HG02970 (cell line): ENCODE measurements around the gene ADGRV1.
"Not testable (repeated sequence)": the region's sequence is repeated elsewhere in the genome, so short reads cannot be mapped to it uniquely, and the experiment has no call there.

Experiments used
- ATAC-seq: cut with Tn5 transposase; IDR thresholded peaks from one replicate; pipeline ENCODE4 v1.9.1; 2021; ENCODE audit warnings: mild to moderate bottlenecking, moderate library complexity, moderate number of reproducible peaks; ENCODE audit not compliant: unreplicated experiment, low FRiP score

ADGRV1 gene

DNA sequence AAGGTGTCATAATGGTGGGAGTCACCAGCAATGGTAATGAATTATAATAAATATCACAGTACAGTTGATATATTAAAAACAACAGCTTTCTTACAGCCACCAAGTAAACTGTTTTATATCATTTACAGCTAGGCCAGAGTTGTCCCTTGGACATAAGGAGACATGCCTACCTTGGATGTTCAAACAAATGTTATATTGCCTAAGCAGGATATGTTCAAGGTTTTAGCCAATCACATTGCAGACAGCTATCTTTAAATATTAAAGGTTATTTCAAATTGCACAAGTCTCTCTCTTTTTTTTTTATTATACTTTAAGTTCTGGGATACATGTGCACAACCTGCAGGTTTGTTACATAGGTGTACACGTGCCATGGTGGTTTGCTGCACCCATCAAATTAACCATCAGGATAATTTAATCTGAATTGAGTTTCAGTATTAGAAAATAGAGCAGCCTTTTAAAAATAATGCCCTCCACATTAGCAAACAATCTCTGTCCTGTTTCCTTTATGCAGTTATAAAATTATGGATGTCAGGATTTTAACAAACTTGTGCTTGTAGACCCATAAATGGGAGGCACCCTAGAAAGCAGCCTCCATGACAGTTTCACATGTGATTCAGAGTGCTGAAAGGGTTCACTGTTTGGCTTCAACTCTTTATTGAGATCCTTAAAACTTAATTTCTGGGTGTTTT is 483.8 kb downstream of the ADGRV1 start:
- ATAC-seq, result no peak

DNA sequence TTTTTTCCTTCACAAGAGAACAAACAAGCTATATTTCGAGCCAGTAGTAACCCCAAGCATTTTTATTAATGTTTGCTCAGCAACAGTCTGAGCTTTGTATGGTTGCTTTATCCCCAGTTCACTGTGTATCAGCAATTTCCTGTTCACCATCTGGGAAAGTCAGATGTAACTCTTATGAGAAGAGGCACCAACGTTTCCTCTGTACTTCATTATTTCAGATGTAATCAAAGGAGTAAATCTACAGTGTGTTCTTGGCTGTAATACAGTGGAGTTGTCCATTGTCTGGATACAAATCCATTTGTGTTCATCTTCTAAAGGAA is 484.3 kb downstream of the ADGRV1 start:
- no peak for ATAC-seq

DNA sequence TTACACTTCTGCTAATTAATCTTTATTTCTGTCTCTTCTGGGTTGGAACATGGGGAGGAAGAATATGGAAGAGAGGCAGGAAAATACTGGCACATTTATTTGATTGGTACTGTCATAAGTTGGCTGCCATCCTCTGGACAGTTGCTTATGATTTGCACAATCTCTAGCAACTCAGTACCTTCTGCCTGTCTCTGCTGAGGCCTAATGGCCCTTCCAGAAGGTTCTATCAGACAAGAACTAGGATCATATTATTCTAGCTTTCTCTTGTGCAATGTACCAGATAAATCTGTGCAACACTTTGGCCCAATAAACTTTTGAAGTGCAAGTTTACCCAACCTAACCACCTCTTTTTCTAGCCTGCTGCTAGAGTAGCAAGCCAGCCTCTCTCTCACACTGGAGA is 489.5 kb downstream of the ADGRV1 start:
- no peak for ATAC-seq

DNA sequence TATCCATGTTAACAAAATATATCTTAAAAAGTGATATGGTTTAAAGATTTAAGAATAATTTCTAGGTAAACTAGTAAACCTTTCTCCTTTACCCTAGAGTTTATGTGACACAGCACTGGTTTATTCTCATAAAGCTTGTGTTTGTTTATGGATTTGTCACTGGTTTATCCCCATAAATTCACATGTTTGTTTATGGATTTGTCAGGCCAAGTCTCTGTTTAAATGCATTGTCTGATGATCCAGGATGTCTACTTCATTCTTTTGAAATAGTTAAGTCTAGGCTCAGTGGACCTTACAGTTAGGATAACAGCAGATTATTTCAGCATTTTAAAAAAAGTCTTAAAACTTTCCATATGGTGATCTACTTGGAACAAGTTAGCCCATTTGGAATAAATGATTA is 490.5 kb downstream of the ADGRV1 start:
- ATAC-seq, result no peak

DNA sequence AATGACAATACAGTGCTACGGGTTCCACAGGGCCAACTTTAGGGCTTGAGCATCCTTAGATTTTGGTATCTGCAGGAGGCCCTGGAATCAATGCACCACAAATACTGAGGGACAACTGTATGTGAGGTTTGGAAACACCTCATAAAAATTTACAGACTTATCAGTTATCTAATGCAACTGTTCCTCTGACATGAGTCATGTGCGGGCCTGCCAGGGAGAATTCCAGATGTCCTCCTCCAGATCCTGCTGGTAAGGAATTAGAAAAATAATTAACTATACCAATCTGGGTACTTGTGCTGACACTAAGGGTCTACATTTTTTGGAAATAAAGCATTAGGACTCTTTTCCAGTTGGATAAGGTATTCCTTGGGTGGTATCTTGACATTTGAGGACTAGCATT is 491.2 kb downstream of the ADGRV1 start:
- no peak for ATAC-seq

DNA sequence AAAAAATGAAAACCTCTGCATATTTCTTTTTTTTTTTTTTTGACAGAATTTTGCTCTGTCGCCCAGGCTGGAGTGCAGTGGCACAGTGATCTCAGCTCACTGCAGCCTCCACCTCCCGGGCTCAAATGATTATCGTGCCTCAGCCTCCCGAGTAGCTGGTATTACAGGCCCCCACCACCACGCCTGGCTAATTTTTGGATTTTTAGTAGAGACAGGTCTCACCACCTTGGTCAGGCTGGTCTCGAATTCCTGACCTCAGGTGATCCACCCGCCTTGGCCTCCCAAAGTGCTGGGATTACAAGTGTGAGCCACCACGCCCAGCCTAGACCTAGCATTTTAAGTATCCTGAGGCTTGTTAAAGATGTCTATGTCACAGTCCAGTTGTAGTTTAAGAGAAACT is 493.8 kb downstream of the ADGRV1 start:
- not testable (repeated sequence) for ATAC-seq

DNA sequence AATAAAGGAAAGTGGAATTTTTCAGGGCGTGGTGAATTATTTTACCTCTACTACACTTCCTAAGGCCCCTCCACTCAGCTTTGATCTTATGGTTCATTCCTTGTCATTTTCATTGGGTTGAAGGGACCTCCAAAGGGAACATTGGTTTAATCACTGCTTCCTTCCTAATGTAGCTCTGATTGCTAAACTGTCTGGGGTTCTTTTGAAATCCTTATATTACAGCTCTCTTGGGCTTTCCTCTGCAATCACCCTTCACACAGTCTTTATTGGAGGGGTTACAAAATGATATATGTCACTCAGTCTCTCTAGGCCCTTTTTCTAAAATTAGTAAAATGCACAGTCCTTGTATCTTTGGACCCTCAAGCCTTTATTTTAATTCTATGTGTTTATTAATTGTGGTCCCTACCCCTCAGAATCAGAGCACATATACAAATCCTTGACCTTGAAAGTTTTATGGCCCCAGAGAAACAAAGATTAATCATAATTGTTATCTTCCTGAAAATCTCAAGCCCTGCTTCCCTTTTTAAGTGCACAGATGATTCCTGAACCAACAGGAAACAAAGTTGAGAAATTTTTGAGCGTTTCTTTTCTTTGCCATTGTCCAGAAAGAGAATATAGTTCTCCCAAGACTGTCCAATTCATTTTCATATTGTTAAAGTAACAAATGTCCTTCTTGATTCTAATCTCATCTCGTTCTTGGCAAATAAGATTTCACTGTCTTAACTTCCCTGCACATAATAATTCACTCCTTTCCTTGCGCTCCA is 494.6 kb downstream of the ADGRV1 start:
- no peak for ATAC-seq

DNA sequence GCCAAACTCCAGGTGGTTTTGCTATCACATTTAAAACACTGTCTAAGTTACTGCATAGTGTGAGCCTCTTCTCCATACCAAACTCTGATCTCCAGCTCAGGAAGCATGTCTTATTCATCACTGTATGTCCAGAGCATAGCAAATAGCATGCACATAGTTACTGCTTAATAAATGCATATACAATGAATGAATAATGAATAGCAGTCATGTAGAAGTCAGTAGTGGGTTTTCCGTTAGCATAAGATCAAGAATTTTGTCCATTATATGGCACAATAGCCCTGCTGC is 495.1 kb downstream of the ADGRV1 start:
- ATAC-seq, result no peak

DNA sequence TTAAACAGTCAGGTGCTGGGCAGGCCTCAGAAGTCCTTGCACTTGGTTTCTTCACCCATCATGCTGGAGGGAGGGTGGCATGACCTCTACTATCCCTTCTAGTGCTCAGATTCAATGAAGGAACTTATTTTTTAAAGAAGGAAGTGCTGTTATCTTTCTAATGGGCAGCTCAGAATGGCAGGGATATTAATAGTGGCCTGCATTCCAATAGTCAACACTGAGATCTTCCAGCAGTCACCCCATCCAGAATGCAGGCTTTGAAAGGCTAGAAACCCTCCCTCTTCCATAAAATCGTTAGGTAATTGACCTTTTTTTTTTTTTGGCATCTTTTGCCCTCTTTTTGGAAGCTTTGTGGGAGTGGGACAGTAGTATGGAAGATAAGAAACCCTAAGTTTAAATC is 499.6 kb downstream of the ADGRV1 start:
- no peak for ATAC-seq

DNA sequence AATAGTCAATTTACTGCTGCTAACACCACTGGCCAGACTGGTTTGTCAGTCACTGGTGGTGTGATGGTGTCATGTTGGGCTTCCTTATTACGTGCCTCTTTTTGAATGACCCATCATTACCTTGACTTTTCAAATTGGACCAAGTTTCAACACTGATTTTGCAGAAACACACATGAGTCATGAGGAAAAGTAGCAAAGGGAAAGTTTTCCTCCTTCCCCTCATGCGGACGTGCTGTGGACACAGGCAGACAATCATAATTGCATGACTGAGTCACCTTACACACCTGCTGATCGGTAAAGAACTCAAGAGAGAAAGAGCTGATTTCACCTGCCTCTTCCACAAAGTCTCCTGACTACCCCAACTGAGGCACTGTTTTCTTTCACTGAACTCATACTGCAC is 500.0 kb downstream of the ADGRV1 start:
- no peak for ATAC-seq

DNA sequence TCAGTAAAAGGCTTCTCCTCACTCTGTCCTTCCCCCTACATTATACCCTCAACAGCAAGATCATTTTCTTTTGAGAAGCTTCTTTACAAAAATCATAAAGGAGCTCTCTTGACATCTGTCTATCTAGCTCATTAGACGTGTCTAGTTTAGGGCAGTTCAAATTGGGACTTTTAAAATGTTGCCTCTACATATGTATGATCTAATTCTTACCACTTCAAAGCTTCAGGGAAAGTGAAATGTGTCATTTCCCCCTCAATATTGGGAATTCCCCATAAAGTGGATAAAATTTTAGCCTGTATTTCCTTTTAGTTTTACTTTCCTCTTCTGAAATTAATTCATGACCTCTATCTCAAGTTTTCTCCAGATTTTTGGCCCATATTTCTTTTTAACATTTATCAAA is 500.8 kb downstream of the ADGRV1 start:
- no peak for ATAC-seq

DNA sequence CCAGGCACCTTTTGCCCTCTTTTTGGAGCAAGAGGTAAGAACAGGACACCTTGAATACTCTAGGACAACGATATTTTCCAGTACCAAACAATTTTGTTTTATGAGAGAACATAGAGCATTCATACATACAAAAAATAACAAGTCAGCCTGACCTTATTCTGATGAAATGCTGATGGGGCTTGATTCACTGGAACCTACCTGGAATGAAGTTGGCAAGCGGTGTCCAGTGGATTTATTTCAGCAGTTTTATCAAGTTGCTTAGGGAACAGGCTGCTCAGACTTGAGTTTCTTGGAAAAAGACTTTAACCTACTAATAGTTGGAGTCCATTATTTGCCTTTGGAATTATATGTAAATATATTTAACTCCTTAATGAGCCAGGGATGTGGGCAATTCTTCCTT is 502.5 kb downstream of the ADGRV1 start:
- ATAC-seq, result no peak

DNA sequence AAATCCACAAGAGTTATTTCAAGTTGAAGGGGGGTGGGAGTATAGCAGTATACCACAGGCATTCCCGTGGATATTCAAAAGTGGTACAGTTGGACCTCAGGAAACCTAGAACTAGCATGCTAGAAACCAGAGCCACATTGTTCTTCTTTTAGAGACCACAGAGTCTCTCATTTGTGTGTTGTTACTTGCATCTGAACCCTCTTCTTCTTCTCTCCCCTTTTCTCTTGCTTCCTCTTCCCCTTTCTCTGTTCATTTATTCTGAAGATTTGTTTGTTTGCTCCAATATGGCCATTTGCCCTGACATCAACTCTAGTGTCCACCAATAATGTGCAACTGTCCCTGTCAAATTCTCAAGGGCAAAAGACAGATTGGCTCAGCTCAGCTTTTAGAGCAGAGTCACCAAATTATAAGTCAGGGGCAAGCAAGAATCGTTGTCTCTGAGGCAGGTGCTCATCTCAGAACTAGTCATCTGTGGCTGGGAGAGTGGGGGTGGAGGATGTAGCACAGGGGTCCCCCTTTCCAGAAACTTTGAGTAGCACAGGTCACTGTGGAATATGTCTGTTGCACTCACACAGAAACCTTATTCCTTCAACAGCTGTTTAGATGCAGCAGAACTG is 503.5 kb downstream of the ADGRV1 start:
- no peak for ATAC-seq

DNA sequence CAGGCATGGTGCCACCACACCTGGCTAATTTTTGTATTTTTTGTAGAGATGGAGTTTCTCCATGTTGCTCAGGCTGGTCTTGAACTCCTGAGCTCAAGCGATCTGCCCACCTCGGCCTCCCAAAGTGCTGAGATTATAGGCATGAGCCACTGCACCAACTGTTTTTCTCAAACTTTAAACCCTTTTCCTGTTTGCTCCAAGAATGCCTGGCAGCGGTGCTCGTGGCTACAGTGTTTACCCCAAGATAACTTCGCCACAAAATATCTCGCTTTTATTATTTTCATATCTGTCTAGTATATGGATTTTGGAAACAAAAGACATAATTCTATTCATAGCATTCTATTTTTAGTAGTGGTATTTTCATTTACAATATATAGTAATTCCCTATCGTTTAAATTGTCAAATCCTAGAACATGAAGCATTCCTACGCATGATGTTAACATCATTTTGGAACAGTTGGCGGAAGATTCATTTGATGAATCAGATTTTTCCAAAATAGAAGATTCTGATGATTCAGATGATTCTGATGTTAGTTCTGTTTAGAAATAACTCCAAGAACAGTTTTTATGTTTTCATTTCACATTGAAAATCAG is 504.6 kb downstream of the ADGRV1 start:
- not testable (repeated sequence) for ATAC-seq

DNA sequence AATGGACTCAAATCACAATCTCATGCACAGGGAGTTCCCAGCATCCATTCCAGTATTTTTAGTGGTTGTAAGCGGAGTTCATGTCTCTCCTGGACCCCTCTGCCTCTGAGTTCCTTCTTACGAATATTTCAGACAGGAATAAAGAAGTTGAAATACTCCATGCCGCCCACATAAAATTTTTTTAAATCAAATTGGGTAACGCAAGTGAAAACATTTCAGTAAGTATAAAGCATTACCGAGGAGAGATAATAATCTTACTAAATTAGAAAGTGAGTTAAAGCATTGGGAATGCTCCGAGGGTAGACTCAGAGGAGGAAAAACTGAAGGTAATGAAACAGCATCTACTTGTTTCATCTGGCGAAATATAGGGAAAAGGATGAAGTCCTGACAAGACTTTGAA is 506.9 kb downstream of the ADGRV1 start:
- no peak for ATAC-seq

DNA sequence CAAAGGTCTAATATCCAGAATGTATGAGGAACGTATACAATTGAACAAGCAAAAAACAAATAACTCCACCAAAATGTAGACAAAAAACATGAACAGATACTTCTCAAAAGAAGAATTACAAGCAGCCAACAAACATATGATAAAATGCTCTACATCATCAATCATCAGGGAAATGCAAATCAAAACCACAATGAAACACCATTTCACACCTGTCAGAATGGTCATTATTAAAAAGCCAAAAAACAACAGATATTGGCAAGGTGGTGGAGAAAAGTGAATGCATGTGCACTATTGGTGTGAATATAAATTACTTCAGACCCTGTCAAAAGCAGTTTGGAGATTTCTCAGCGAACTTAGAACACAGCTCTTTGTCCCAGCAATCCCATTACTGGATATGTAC is 510.8 kb downstream of the ADGRV1 start:
- ATAC-seq, result no peak

DNA sequence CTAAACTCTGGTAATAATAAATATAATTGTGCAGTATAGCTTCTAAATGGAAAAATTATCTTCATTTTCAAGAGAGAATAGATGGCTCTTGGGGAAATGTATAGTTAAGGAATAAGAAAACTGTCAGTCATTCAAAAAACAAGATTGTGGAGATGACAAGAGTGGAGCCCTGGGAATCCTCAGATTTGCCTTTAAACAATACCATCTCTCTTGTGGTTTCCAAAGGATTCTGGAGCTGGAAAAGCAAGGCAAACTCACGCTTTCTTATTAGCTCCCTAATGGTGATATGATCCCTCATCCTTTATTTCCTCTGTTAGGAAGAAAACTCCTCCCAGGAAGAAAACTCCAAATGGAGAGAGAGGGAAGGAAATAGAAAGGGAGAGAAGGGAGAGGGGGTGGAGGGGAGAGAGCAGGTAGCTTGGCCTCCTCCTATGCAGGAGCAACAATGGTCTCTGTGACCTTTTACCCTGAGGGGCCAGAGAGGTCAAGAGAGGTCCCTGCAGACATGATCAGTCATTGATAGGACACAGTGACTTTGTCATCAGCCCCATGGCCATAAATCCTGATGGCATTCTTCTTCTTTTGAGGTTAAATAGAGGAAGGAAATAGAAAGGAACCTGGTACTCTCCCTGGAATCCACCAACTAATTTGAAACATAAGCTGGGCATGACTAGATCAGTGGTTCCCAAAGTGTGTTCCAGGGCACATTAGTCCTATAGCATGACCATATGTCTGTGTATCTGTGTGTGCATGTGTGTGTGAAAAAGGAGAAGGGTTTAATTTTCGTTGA is 512.4 kb downstream of the ADGRV1 start:
- ATAC-seq, result no peak

DNA sequence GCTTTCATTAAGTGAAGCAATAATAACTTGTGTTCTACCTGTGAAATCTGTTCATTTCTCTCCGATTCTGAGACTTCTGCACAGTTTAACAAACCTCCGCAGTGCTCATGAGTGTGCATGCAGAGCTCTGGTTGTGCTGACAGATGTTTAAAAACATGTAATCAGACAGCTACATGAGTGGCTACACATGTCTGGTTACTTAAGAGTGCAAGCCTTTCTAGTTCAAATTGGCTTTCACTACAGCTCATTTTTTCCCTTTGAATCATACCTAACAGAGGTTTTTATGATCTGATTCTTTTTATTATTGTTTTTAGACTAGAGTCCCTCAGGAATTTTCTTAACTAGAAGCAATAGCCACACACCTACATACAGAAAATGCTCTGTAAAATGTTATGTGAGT is 514.3 kb downstream of the ADGRV1 start:
- no peak for ATAC-seq

DNA sequence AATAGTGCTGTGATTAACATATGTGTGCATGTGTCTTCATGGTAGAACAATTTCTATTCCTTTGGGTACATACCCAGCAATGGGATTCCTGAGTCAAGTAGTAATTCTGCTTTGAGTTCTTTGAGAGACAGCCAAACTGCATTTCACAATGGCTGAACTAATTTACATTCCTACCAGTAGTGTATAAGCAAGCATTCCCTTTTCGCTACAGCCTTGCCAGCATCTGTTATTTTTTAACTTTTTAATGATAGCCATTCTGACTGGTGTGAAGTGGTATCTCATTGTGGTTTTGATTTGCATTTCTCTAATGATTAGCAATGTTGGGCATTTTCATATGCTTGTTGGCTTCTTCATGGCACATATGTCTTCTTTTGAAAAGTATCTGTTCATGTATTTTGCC is 516.0 kb downstream of the ADGRV1 start:
- ATAC-seq, result no peak

DNA sequence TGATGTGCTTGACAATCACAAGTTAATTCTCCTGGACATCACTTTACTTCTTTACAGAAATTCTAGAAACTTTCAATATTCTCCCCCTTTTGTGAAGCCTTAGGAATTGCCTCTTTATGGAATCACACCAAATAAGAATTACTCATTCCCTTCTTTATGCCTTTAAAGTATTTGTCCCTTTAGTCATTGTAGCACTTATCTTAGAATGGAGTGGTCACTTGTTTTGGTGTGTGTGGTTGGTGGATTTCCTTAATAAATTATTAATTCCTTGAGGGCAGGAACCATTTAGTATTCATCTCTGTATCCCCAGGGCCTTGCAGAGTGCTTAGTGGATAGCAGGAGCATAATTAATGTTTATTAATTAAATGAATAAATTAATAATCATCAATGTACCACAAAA is 517.5 kb downstream of the ADGRV1 start:
- no peak for ATAC-seq

DNA sequence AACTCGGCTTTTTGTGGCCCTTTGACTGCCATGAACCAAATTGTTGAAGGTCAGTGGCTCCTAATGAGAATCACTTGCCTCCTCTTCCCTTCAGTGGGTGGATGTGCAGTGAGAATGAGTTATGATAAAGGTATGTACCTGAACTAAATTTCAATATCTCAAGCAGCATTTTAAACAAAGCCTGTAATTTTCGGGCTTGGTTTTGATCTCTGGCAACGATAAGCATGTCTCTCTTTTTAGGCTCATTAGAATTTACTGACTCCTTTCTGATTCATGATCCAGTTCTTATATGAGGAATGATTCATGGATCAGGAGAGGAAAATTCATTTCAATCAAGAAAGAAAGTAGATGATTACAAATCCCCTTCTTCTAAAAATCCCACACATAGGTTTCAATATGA is 519.0 kb downstream of the ADGRV1 start:
- ATAC-seq, result no peak
